BLaER1 treated with 17β-estradiol and CSF1 and Interleukin-3, amounts not matched to agents 10 nM and 100 nM (cell line): ENCODE measurements around the gene CRYL1.

Source experiments
- H3K27ac ChIP-seq, 11 experiments: shearing (Covaris generic); formaldehyde crosslinking; 2 replicates each; pipeline ENCODE4 v1.8.1; 2022
- H3K27me3 ChIP-seq, 11 experiments: shearing (Covaris generic); formaldehyde crosslinking; 2 replicates each; pipeline ENCODE4 v1.8.1; 2022
- H3K36me3 ChIP-seq, 11 experiments: shearing (Covaris generic); formaldehyde crosslinking; 2 replicates each; pipeline ENCODE4 v1.8.1; 2022
- H3K4me1 ChIP-seq, 10 experiments: shearing (Covaris generic); formaldehyde crosslinking; 2 replicates each; pipeline ENCODE4 v1.8.1; 2022
- H3K4me2 ChIP-seq, 11 experiments: shearing (Covaris generic); formaldehyde crosslinking; 2 replicates each; pipeline ENCODE4 v1.8.1; 2022
- H3K4me3 ChIP-seq, 10 experiments: shearing (Covaris generic); formaldehyde crosslinking; 2 replicates each; pipeline ENCODE4 v1.8.1; 2022
- H3K9ac ChIP-seq, 11 experiments: shearing (Covaris generic); formaldehyde crosslinking; 2 replicates each; pipeline ENCODE4 v1.8.1; 2022
- H3K9me3 ChIP-seq, 11 experiments: shearing (Covaris generic); formaldehyde crosslinking; replicated peaks in 1 of 11; 2 replicates each; pipeline ENCODE4 v1.8.1; 2022
- H4K20me1 ChIP-seq, 11 experiments: shearing (Covaris generic); formaldehyde crosslinking; 2 replicates each; pipeline ENCODE4 v1.8.1; 2022
- Cebpa-rat ChIP-seq, 11 experiments: shearing (Covaris generic); IDR thresholded peaks; 2 replicates each; pipeline ENCODE4 v1.8.1; 2022

Gene CRYL1

GRCh38 chr13:20399961-20400360, 125.7 kb downstream of the CRYL1 start:
- no peak for TF ChIP-seq Cebpa-rat (IDR thresholded peaks at IDR 0.05)
- Histone ChIP-seq H3K4me1 (peaks cover 0 to 25% (median 2%) of the 10 kb centered on the region in 10 experiments; a peak in 8 of 20 replicates), H3K27ac (no peak overlapping the region), H3K9me3 (peaks cover 0 to 5% (median under 1%) of the 10 kb centered on the region in 11 experiments; a peak in 3 of 22 replicates), H3K36me3 (peaks cover 0 to 22% (median 0%) of the 10 kb centered on the region in 11 experiments; a peak in 4 of 22 replicates), H3K4me3 (no peak overlapping the region), H3K4me2 (peak overlapping the region in 4 of 11 experiments; percentile 21 to 52 (median 45); a peak in 4 of 22 replicates), H3K9ac (no peak overlapping the region), H4K20me1 (no peaks in the 10 kb centered on the region), H3K27me3 (no peaks in the 10 kb centered on the region)

GRCh38 chr13:20399515-20399914, 126.1 kb downstream of the CRYL1 start:
- Histone ChIP-seq H3K4me2 (peak overlapping the region in 6 of 11 experiments; percentile 1 to 52 (median 24); a peak in 3 of 22 replicates), H3K9me3 (peaks cover 2 to 10% (median 5%) of the 10 kb centered on the region in 11 experiments; a peak in 12 of 22 replicates), H3K4me3 (no peak overlapping the region), H3K4me1 (peaks cover 0 to 25% (median 2%) of the 10 kb centered on the region in 10 experiments; a peak in 8 of 20 replicates), H3K9ac (no peak overlapping the region), H4K20me1 (no peaks in the 10 kb centered on the region), H3K27ac (no peak overlapping the region), H3K27me3 (no peaks in the 10 kb centered on the region), H3K36me3 (peaks cover 0 to 21% (median 0%) of the 10 kb centered on the region in 11 experiments; a peak in 4 of 22 replicates)
- no peak for TF ChIP-seq Cebpa-rat (IDR thresholded peaks at IDR 0.05)

GRCh38 chr13:20398459-20398858, 127.2 kb downstream of the CRYL1 start:
- TF ChIP-seq Cebpa-rat (IDR thresholded peaks at IDR 0.05), result no peak
- no peak overlapping the region for H3K9ac ChIP-seq
- H3K9me3 ChIP-seq, result peaks cover 9 to 17% (median 14%) of the 10 kb centered on the region in 11 experiments; a peak in 17 of 22 replicates
- peaks cover 0 to 10% (median 0%) of the 10 kb centered on the region in 11 experiments; a peak in 1 of 22 replicates for H3K36me3 ChIP-seq
- H4K20me1 ChIP-seq, result no peaks in the 10 kb centered on the region
- H3K4me1 ChIP-seq, result peaks cover 0 to 25% (median 2%) of the 10 kb centered on the region in 10 experiments; a peak in 8 of 20 replicates
- no peak overlapping the region for H3K4me2 ChIP-seq
- H3K4me3 ChIP-seq, result no peak overlapping the region
- no peak overlapping the region for H3K27ac ChIP-seq
- no peaks in the 10 kb centered on the region for H3K27me3 ChIP-seq

- H3K36me3 ChIP-seq, result peaks cover 0 to 5% (median 0%) of the 10 kb centered on the region in 11 experiments; a peak in 1 of 22 replicates
- H3K9me3 ChIP-seq, result peaks cover 15 to 23% (median 17%) of the 10 kb centered on the region in 11 experiments; a peak in 19 of 22 replicates
- peaks cover 0 to 25% (median 2%) of the 10 kb centered on the region in 10 experiments; a peak in 8 of 20 replicates for H3K4me1 ChIP-seq
- no peak overlapping the region for H3K4me2 ChIP-seq
- H4K20me1 ChIP-seq, result no peaks in the 10 kb centered on the region
- H3K9ac ChIP-seq, result no peak overlapping the region
- no peaks in the 10 kb centered on the region for H3K27me3 ChIP-seq
- H3K4me3 ChIP-seq, result no peak overlapping the region
- no peak overlapping the region for H3K27ac ChIP-seq
- TF ChIP-seq Cebpa-rat (IDR thresholded peaks at IDR 0.05), result no peak
Observed at GRCh38 chr13:20397896-20398295, 127.8 kb downstream of the CRYL1 start.

GRCh38 chr13:20395061-20395916, 130.4 kb downstream of the CRYL1 start:
- no peak for TF ChIP-seq Cebpa-rat (IDR thresholded peaks at IDR 0.05)
- Histone ChIP-seq H3K36me3 (no peaks in the 10 kb centered on the region), H3K27ac (no peak overlapping the region), H3K27me3 (no peaks in the 10 kb centered on the region), H3K9ac (no peak overlapping the region), H3K9me3 (peaks cover 29 to 42% (median 32%) of the 10 kb centered on the region in 11 experiments; a peak in 21 of 22 replicates), H3K4me2 (no peak overlapping the region), H3K4me3 (no peak overlapping the region), H4K20me1 (no peaks in the 10 kb centered on the region), H3K4me1 (peaks cover 0 to 10% (median 2%) of the 10 kb centered on the region in 10 experiments; a peak in 6 of 20 replicates)

- no peak for TF ChIP-seq Cebpa-rat (IDR thresholded peaks at IDR 0.05)
- Histone ChIP-seq H3K4me1 (peaks cover 0 to 4% (median 0%) of the 10 kb centered on the region in 10 experiments; a peak in 2 of 20 replicates), H4K20me1 (no peaks in the 10 kb centered on the region), H3K9ac (no peak overlapping the region), H3K4me2 (no peak overlapping the region), H3K27ac (no peak overlapping the region), H3K27me3 (no peaks in the 10 kb centered on the region), H3K4me3 (no peak overlapping the region), H3K9me3 (peaks cover 29 to 46% (median 32%) of the 10 kb centered on the region in 11 experiments; a peak in 21 of 22 replicates), H3K36me3 (no peaks in the 10 kb centered on the region)
Observed at GRCh38 chr13:20394506-20394905, 131.2 kb downstream of the CRYL1 start.

- Histone ChIP-seq H3K36me3 (no peaks in the 10 kb centered on the region), H3K27ac (no peak overlapping the region), H3K4me1 (0 out of 20 replicates have a peak, but pooled peaks cover 0 to under 1% (median 0%) of the 10 kb centered on the region in 10 experiments), H3K9ac (no peak overlapping the region), H3K9me3 (peaks cover 29 to 50% (median 35%) of the 10 kb centered on the region in 11 experiments; a peak in 21 of 22 replicates), H3K4me3 (no peak overlapping the region), H4K20me1 (no peaks in the 10 kb centered on the region), H3K27me3 (no peaks in the 10 kb centered on the region), H3K4me2 (no peak overlapping the region)
- TF ChIP-seq Cebpa-rat (IDR thresholded peaks at IDR 0.05), result no peak
Observed at GRCh38 chr13:20394169-20394501, 131.5 kb downstream of the CRYL1 start.

GRCh38 chr13:20393273-20394168, 132.1 kb downstream of the CRYL1 start:
- H3K27me3 ChIP-seq, result no peaks in the 10 kb centered on the region
- H3K4me2 ChIP-seq, result no peak overlapping the region
- no peak for TF ChIP-seq Cebpa-rat (IDR thresholded peaks at IDR 0.05)
- H4K20me1 ChIP-seq, result no peaks in the 10 kb centered on the region
- H3K36me3 ChIP-seq, result no peaks in the 10 kb centered on the region
- peaks cover 30 to 53% (median 37%) of the 10 kb centered on the region in 11 experiments; a peak in 21 of 22 replicates for H3K9me3 ChIP-seq
- peaks cover 0 to 2% (median under 1%) of the 10 kb centered on the region in 10 experiments; a peak in 12 of 20 replicates for H3K4me1 ChIP-seq
- H3K27ac ChIP-seq, result no peak overlapping the region
- H3K9ac ChIP-seq, result no peak overlapping the region
- no peak overlapping the region for H3K4me3 ChIP-seq
